HUDEP-2 (cell line): Measurements from ENCODE around the gene RCAN3.
"Not testable (repeated sequence)": the region's sequence is repeated elsewhere in the genome, so short reads cannot be mapped to it uniquely, and the experiment has no call there.

Experiments
- DNase-seq, 76 experiments: peaks; one replicate each; lab custom pipeline; 2025; ENCODE audit not compliant: unreplicated experiment in 76 of 76; lab: John Stamatoyannopoulos, UW

RCAN3 gene

GRCh38 chr1:24547195-24547594, 44.6 kb downstream of the RCAN3 start:
- DNase-seq = no peak

- no peak for DNase-seq
Observed at GRCh38 chr1:24548070-24548469, 45.4 kb downstream of the RCAN3 start.

- not testable (repeated sequence) for DNase-seq
Observed at GRCh38 chr1:24549210-24549609, 46.6 kb downstream of the RCAN3 start.

GRCh38 chr1:24551290-24551959, 48.8 kb downstream of the RCAN3 start:
- DNase-seq = no peak

GRCh38 chr1:24551960-24552571, 49.4 kb downstream of the RCAN3 start:
- no peak for DNase-seq

GRCh38 chr1:24553931-24554330, 51.3 kb downstream of the RCAN3 start:
- no peak for DNase-seq

- no peak for DNase-seq
Observed at GRCh38 chr1:24554714-24555113, 52.1 kb downstream of the RCAN3 start.

- no peak for DNase-seq
Observed at GRCh38 chr1:24555591-24556413, 53.2 kb downstream of the RCAN3 start, which contains the start of gene NCMAP. NCMAP (plus strand) TSS chr1:24556087; CDS start chr1:24595431, 39,344 bp downstream.

- no peak for DNase-seq
Observed at GRCh38 chr1:24556414-24556795, 53.8 kb downstream of the RCAN3 start.

GRCh38 chr1:24557220-24557619, 54.6 kb downstream of the RCAN3 start:
- DNase-seq = no peak

- no peak for DNase-seq
Observed at GRCh38 chr1:24557711-24558131, 55.1 kb downstream of the RCAN3 start.

- no peak for DNase-seq
Observed at GRCh38 chr1:24558455-24558854, 55.8 kb downstream of the RCAN3 start.

- DNase-seq = no peak
Observed at GRCh38 chr1:24558902-24559791, 56.5 kb downstream of the RCAN3 start.

- no peak for DNase-seq
Observed at GRCh38 chr1:24560361-24560760, 57.7 kb downstream of the RCAN3 start.

- DNase-seq = no peak
Observed at GRCh38 chr1:24562625-24563024, 60.0 kb downstream of the RCAN3 start.

GRCh38 chr1:24564695-24565094, 62.1 kb downstream of the RCAN3 start:
- DNase-seq = no peak

- no peak for DNase-seq
Observed at GRCh38 chr1:24566236-24566867, 63.7 kb downstream of the RCAN3 start.

- DNase-seq = no peak
Observed at GRCh38 chr1:24567792-24568388, 65.3 kb downstream of the RCAN3 start.

GRCh38 chr1:24568475-24568874, 65.8 kb downstream of the RCAN3 start:
- no peak for DNase-seq
